ENCODE data around the gene CFAP119. TPM values are rescaled to one million over a fixed set of nuclear protein-coding genes. Genes with fewer than 3 reads are reported as not detected.

Gene CFAP119
- total and polyA plus RNA-seq, 2 experiments from 2014 or later: 5.0 to 6.1 TPM

DNA sequence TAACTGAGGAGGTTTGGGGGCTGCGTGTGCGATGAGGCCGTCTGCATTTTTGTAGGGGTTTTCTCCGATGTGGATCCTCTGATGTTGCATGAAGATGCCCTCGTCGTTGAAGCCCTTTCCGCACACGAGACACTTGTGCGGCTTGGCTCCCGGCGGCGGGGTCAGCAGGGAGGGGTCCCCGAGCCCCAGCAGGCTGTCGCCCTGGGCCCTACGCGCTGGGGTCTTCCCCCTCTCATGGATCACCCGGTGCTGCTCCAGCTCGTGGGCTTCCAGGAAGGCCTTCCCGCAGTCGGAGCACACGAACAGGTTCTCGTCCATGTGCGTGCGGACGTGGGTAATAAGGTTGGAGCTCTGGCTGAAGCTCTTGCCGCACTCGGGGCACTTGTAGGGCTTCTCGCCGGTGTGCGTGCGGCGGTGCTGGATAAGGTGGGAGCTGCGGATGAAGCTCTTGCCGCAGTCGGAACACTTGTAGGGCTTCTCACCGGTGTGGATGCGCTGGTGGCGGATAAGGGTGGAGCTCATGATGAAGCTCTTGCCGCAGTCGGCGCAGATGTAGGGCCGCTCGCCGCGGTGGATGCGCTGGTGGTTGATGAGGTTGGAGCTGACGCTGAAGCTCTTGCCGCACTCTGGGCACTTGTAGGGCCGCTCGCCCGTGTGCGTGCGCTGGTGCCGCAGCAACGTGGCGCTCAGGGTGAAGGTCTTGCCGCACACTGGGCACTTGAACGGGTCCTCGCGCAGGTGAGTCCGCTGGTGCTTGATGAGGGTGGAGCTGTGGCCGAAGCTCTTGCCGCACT lies 20.8 kb upstream of the CFAP119 start:
- Histone ChIP-seq H3K27ac (no peak overlapping the region), H3K79me2 (peaks cover 51% of the 10 kb centered on the region), H3K4me3 (no peak overlapping the region), H3K36me3 (replicated peaks; ENCODE audit: insufficient read depth, low read depth) (no peaks in the 10 kb centered on the region), H2AFZ (no peak overlapping the region), H3K9me2 (replicated peaks; ENCODE audit: insufficient read depth) (no peaks in the 10 kb centered on the region), H4K20me1 (ENCODE audit: insufficient read depth, poor library complexity, severe bottlenecking) (peaks cover 6% of the 10 kb centered on the region), H3K4me2 (no peak overlapping the region), H3K9me3 (ENCODE audit: low read depth) (no peaks in the 10 kb centered on the region), H3K27me3 (no peaks in the 10 kb centered on the region), H3K4me1 (ENCODE audit: insufficient read depth) (peaks cover 10% of the 10 kb centered on the region)
- TF ChIP-seq EZH2phosphoT487 (IDR thresholded peaks at IDR 0.05; ENCODE audit: low read depth, severe bottlenecking, unreplicated experiment) (no peak), EZH2 (IDR thresholded peaks at IDR 0.05; ENCODE audit: borderline replicate concordance) (no peak)
- TF ChIP-seq, protein P1, sequence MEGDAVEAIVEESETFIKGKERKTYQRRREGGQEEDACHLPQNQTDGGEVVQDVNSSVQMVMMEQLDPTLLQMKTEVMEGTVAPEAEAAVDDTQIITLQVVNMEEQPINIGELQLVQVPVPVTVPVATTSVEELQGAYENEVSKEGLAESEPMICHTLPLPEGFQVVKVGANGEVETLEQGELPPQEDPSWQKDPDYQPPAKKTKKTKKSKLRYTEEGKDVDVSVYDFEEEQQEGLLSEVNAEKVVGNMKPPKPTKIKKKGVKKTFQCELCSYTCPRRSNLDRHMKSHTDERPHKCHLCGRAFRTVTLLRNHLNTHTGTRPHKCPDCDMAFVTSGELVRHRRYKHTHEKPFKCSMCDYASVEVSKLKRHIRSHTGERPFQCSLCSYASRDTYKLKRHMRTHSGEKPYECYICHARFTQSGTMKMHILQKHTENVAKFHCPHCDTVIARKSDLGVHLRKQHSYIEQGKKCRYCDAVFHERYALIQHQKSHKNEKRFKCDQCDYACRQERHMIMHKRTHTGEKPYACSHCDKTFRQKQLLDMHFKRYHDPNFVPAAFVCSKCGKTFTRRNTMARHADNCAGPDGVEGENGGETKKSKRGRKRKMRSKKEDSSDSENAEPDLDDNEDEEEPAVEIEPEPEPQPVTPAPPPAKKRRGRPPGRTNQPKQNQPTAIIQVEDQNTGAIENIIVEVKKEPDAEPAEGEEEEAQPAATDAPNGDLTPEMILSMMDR (IDR thresholded peaks at IDR 0.05; ENCODE audit: poor library complexity): no peak
- WGBS (ENCODE audit: low lambda C conversion rate, missing lambda C conversion rate): 98% methylated on average over 58 of the region's 63 CpGs
- DNase-seq (ENCODE audit: low spot score): no peak

DNA sequence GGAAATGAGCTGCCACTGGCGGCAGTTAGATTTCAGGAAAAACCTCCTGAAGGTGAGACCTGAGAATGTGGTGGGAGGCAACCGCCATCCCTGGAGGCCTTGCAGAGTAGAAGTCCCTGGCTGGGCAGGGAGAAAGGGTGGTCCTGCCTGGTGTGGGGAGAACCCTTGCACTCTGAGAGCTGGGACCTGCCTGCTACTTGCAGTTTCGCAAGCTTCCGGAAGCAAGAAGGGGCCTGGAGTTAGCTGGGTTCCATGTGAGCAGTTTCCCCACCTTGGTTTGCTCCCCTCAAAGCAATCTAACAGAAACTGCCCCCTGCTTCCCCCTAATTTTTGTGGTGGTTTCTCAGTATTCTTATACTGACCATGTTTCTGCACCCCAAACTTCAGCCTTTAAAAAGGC lies 18.7 kb upstream of the CFAP119 start:
- Histone ChIP-seq H3K27me3 (no peaks in the 10 kb centered on the region), H4K20me1 (ENCODE audit: insufficient read depth, poor library complexity, severe bottlenecking) (peaks cover 5% of the 10 kb centered on the region), H3K4me1 (ENCODE audit: insufficient read depth) (peaks cover 18% of the 10 kb centered on the region), H3K27ac (no peak overlapping the region), H3K4me3 (no peak overlapping the region), H3K9me3 (ENCODE audit: low read depth) (no peaks in the 10 kb centered on the region), H3K4me2 (no peak overlapping the region), H2AFZ (no peak overlapping the region), H3K9me2 (replicated peaks; ENCODE audit: insufficient read depth) (no peaks in the 10 kb centered on the region), H3K36me3 (replicated peaks; ENCODE audit: insufficient read depth, low read depth) (no peaks in the 10 kb centered on the region), H3K79me2 (peaks cover 40% of the 10 kb centered on the region)
- DNase-seq (ENCODE audit: low spot score): no peak
- 95% methylated on average over 4 of the region's 4 CpGs for WGBS (ENCODE audit: low lambda C conversion rate, missing lambda C conversion rate)
- no peak for TF ChIP-seq EZH2 (IDR thresholded peaks at IDR 0.05; ENCODE audit: borderline replicate concordance)
- TF ChIP-seq, protein P1 (IDR thresholded peaks at IDR 0.05; ENCODE audit: poor library complexity): no peak
- no peak for TF ChIP-seq EZH2phosphoT487 (IDR thresholded peaks at IDR 0.05; ENCODE audit: low read depth, severe bottlenecking, unreplicated experiment)

DNA sequence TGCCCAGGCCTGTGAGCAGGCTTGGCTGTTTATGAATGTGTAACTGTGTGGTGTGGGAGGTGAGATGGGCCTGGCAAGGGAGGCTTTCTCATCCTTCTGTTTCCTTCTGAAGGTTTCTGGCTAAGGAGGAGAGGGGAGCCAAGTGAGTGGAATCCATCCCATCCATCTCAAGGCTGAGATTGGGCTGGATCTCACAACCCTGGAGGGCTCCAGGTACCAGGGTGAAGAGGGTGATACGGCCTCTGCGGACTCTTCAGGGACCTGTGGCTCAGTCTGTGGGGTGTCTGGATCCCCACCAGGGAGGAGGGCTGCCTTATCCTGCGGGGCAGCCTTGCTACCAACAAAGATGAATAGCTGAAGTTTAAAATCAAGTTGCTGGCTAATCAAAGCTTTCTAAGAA lies 18.2 kb upstream of the CFAP119 start:
- H4K20me1 ChIP-seq (ENCODE audit: insufficient read depth, poor library complexity, severe bottlenecking): peaks cover 3% of the 10 kb centered on the region
- H2AFZ ChIP-seq: no peak overlapping the region
- DNase-seq (ENCODE audit: low spot score): no peak
- H3K4me2 ChIP-seq: no peak overlapping the region
- H3K79me2 ChIP-seq: peaks cover 34% of the 10 kb centered on the region
- H3K36me3 ChIP-seq (replicated peaks; ENCODE audit: insufficient read depth, low read depth): no peaks in the 10 kb centered on the region
- WGBS (ENCODE audit: low lambda C conversion rate, missing lambda C conversion rate): 97% methylated on average over 3 of the region's 3 CpGs
- peaks cover 17% of the 10 kb centered on the region for H3K4me1 ChIP-seq (ENCODE audit: insufficient read depth)
- H3K4me3 ChIP-seq: no peak overlapping the region
- TF ChIP-seq EZH2 (IDR thresholded peaks at IDR 0.05; ENCODE audit: borderline replicate concordance): no peak
- no peak for TF ChIP-seq EZH2phosphoT487 (IDR thresholded peaks at IDR 0.05; ENCODE audit: low read depth, severe bottlenecking, unreplicated experiment)
- TF ChIP-seq, protein P1 (IDR thresholded peaks at IDR 0.05; ENCODE audit: poor library complexity): no peak
- H3K9me2 ChIP-seq (replicated peaks; ENCODE audit: insufficient read depth): no peaks in the 10 kb centered on the region
- H3K9me3 ChIP-seq (ENCODE audit: low read depth): no peaks in the 10 kb centered on the region
- H3K27ac ChIP-seq: no peak overlapping the region
- H3K27me3 ChIP-seq: no peaks in the 10 kb centered on the region

Measured in hepatocyte (in vitro differentiated cells).